ENCODE results near the gene ATP2C2.

Gene ATP2C2

DNA sequence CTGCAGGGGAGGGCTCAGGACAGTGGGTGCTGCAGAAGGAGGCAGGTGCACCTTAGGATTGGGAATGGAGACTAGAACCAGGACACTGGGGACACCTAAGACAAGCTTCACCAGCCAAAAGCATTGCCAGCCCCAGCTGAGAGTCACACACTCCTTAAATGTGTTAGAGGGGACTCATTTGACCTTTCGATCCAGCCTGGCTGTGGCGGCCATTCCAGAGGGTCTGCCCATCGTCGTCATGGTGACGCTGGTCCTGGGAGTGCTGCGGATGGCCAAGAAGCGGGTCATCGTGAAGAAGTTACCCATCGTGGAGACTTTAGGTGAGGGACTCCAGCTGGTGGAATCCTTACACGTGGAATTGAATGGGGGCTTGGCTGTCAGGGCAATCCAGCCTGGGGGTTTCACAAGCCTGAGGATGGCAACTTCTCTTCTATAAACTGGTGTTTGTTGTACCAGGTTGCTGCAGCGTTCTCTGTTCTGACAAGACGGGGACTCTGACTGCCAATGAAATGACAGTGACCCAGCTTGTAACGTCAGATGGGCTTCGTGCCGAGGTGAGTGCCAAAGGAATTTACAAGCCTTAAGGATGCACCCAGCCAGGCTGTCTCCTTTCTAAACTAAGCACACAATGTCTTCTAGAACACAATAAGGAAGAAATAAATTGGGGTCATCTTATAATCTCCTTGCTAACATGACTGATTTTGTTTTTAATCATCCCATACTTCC, 70.8 kb downstream of the ATP2C2 start:
- Histone ChIP-seq H3K79me2 (ENCODE audit: insufficient read depth, low read length) (no peaks in the 10 kb centered on the region), H2AFZ (ENCODE audit: low read depth, low read length, severe bottlenecking) (no peak overlapping the region), H3K4me2 (ENCODE audit: low read depth, low read length, poor library complexity, severe bottlenecking) (no peak overlapping the region), H3K4me3 (ENCODE audit: insufficient read depth, low read length, poor library complexity, severe bottlenecking) (no peak overlapping the region), H3K36me3 (ENCODE audit: low read length) (no peaks in the 10 kb centered on the region), H3K9me3 (ENCODE audit: insufficient read depth, low read length) (no peaks in the 10 kb centered on the region), H3F3A (ENCODE audit: insufficient read depth) (no peaks in the 10 kb centered on the region), H3K9ac (ENCODE audit: low read length) (no peak overlapping the region), H4K20me1 (ENCODE audit: low read depth, low read length) (no peaks in the 10 kb centered on the region), H3K27ac (ENCODE audit: low read depth, low read length) (no peak overlapping the region), H3K27me3 (ENCODE audit: low read length) (no peaks in the 10 kb centered on the region), H3K9me2 (replicated peaks; ENCODE audit: insufficient read depth, low read length) (no peaks in the 10 kb centered on the region)
- TF ChIP-seq, protein P1, sequence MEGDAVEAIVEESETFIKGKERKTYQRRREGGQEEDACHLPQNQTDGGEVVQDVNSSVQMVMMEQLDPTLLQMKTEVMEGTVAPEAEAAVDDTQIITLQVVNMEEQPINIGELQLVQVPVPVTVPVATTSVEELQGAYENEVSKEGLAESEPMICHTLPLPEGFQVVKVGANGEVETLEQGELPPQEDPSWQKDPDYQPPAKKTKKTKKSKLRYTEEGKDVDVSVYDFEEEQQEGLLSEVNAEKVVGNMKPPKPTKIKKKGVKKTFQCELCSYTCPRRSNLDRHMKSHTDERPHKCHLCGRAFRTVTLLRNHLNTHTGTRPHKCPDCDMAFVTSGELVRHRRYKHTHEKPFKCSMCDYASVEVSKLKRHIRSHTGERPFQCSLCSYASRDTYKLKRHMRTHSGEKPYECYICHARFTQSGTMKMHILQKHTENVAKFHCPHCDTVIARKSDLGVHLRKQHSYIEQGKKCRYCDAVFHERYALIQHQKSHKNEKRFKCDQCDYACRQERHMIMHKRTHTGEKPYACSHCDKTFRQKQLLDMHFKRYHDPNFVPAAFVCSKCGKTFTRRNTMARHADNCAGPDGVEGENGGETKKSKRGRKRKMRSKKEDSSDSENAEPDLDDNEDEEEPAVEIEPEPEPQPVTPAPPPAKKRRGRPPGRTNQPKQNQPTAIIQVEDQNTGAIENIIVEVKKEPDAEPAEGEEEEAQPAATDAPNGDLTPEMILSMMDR (IDR thresholded peaks at IDR 0.05; ENCODE audit: insufficient read depth, low read length, poor library complexity, severe bottlenecking): no peak

DNA sequence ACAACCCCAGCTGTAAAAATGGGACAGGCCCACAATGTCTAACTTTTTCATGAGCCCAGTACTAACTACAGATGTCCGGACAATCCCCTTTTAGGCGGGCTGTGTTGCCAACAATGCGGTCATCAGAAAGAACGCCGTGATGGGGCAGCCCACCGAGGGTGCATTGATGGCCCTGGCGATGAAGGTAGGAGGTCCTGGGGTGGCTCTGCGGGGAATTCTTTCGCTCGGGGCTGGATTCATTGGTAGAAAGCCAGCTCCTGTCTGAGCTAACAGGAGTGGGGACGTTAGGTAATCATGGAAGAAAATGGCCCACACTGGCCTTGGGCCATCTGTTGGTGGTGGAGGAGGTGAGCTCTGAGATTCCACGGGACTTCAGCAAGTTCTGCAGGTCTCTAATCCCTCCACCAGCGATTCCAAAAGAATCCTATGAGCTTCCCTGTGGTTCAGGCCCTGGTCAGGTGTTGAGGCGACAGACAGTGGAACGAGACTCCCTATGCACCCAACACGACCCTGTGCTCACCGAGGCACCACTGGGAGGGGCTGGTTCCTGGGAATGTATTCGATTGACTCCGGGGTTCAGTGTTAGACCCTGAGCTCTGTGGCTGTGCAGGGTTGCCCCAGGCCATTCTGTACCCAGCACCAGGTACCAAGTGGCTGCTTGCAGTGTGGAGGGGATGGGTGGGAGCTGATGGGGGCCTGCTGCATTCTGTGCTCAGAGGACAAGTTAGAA, 74.2 kb downstream of the ATP2C2 start:
- H3K9me3 ChIP-seq (ENCODE audit: insufficient read depth, low read length): no peaks in the 10 kb centered on the region
- no peak overlapping the region for H3K9ac ChIP-seq (ENCODE audit: low read length)
- no peak for TF ChIP-seq EZH2phosphoT487 (conservative IDR thresholded peaks at IDR 0.05; ENCODE audit: low read length)
- TF ChIP-seq, protein P1 (IDR thresholded peaks at IDR 0.05; ENCODE audit: insufficient read depth, low read length, poor library complexity, severe bottlenecking): no peak
- no peaks in the 10 kb centered on the region for H3K36me3 ChIP-seq (ENCODE audit: low read length)
- no peaks in the 10 kb centered on the region for H3K27me3 ChIP-seq (ENCODE audit: low read length)
- no peak overlapping the region for H3K4me3 ChIP-seq (ENCODE audit: insufficient read depth, low read length, poor library complexity, severe bottlenecking)
- H3K27ac ChIP-seq (ENCODE audit: low read depth, low read length): no peak overlapping the region
- H3K79me2 ChIP-seq (ENCODE audit: insufficient read depth, low read length): no peaks in the 10 kb centered on the region
- H3K4me2 ChIP-seq (ENCODE audit: low read depth, low read length, poor library complexity, severe bottlenecking): no peak overlapping the region
- no peaks in the 10 kb centered on the region for H3F3A ChIP-seq (ENCODE audit: insufficient read depth)
- H3K9me2 ChIP-seq (replicated peaks; ENCODE audit: insufficient read depth, low read length): no peaks in the 10 kb centered on the region
- H2AFZ ChIP-seq (ENCODE audit: low read depth, low read length, severe bottlenecking): no peak overlapping the region
- no peaks in the 10 kb centered on the region for H4K20me1 ChIP-seq (ENCODE audit: low read depth, low read length)

DNA sequence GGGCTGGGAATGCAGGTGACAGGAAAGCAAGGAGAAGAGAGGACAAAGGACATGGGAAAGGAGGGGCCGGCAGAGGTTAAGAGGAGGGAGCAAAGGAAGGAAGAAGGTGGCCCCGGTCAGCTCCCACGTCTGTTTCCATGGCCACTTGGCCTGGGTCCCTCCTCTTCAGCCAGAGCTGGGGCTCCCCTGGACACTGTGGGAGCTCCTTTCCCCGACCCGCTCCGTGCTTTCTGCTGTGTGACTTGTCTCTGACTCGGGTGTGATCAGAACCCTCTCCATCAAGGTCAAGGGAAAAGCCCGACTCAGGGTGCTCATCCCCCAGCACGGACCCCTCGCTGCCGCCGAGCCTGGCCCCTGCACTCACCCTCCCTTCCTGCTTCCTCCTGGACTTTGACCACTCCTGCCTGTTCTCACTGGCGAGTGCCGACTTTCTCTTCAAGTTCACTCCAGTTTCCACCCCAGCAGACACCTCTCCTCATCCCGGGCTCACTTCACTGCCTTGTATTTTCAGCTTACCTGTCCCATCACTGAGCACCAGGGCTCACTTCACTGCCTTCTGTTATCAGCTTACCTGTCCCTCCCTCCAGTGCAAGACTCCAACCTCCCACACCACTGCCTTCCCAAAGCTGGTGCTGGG, 74.9 kb downstream of the ATP2C2 start:
- TF ChIP-seq, protein P1 (IDR thresholded peaks at IDR 0.05; ENCODE audit: insufficient read depth, low read length, poor library complexity, severe bottlenecking): no peak
- TF ChIP-seq EZH2phosphoT487 (conservative IDR thresholded peaks at IDR 0.05; ENCODE audit: low read length): no peak
- H3K4me2 ChIP-seq (ENCODE audit: low read depth, low read length, poor library complexity, severe bottlenecking): no peak overlapping the region
- no peaks in the 10 kb centered on the region for H3K9me3 ChIP-seq (ENCODE audit: insufficient read depth, low read length)
- no peaks in the 10 kb centered on the region for H3K79me2 ChIP-seq (ENCODE audit: insufficient read depth, low read length)
- no peaks in the 10 kb centered on the region for H3F3A ChIP-seq (ENCODE audit: insufficient read depth)
- no peak overlapping the region for H2AFZ ChIP-seq (ENCODE audit: low read depth, low read length, severe bottlenecking)
- no peak overlapping the region for H3K27ac ChIP-seq (ENCODE audit: low read depth, low read length)
- H3K36me3 ChIP-seq (ENCODE audit: low read length): no peaks in the 10 kb centered on the region
- H3K27me3 ChIP-seq (ENCODE audit: low read length): no peaks in the 10 kb centered on the region
- H3K4me3 ChIP-seq (ENCODE audit: insufficient read depth, low read length, poor library complexity, severe bottlenecking): no peak overlapping the region
- H3K9ac ChIP-seq (ENCODE audit: low read length): no peak overlapping the region
- no peaks in the 10 kb centered on the region for H3K9me2 ChIP-seq (replicated peaks; ENCODE audit: insufficient read depth, low read length)
- H4K20me1 ChIP-seq (ENCODE audit: low read depth, low read length): no peaks in the 10 kb centered on the region

Data from SU-DHL-6 (cell line).